Right lobe of liver (tissue), 6 donors: ENCODE measurements around the gene ANP32A. TPM values are rescaled to one million over a fixed set of nuclear protein-coding genes. Genes with fewer than 3 reads are reported as not detected.

ENCODE experiments used
- ATAC-seq, 4 donors: fragments of 200-7000 bp; cut with Tn5 transposase; one replicate each; pipeline ENCODE4 v1.9.1; 2020; ENCODE audit warnings: mild to moderate bottlenecking in 4 of 4, moderate library complexity in 4 of 4
- DNase-seq, 3 donors: peaks; one replicate each; pipeline ENCODE4 v3.0.0-alpha.2; 2020
- H3K27ac ChIP-seq, 3 donors: fragments of 200-600 bp; one replicate each; pipeline ENCODE4 v1.8.0; 2022
- H3K27me3 ChIP-seq, 2 donors: fragments of 200-600 bp; one replicate each; pipeline ENCODE4 v1.8.0; 2022
- H3K36me3 ChIP-seq, 4 donors: fragments of 200-600 bp; sonication (generic) in 1 of 4; one replicate each; pipeline versions ENCODE4 v1.5.1 to v1.8.0; 2017 to 2022; ENCODE audit warnings: control low read depth in 1 of 4
- H3K4me1 ChIP-seq, 4 donors: fragments of 200-600 bp; sonication (generic) in 1 of 4; one replicate each; pipeline versions ENCODE4 v1.5.1 to v1.8.0; 2017 to 2022; ENCODE audit warnings: control low read depth in 1 of 4
- H3K4me3 ChIP-seq, 3 donors: fragments of 200-600 bp; one replicate each; pipeline ENCODE4 v1.8.0; 2022
- H3K9me3 ChIP-seq, 4 donors: fragments of 200-600 bp; sonication (generic) in 1 of 4; one replicate each; pipeline versions ENCODE4 v1.5.1 to v1.8.0; 2017 to 2022; ENCODE audit warnings: control low read depth in 1 of 4
- CTCF ChIP-seq, 4 donors: fragments of 200-600 bp in 3 of 4; fragments of 450-650 bp in 1 of 4; IDR thresholded peaks; one replicate each; pipeline versions ENCODE4 v1.5.1 to v1.8.0; 2016 to 2022; ENCODE audit warnings: antibody characterized with exemption in 4 of 4, mild to moderate bottlenecking in 2 of 4
- POLR2A ChIP-seq: fragments of 450-650 bp; IDR thresholded peaks from one replicate; pipeline ENCODE4 v1.6.1; 2017; ENCODE audit warnings: antibody characterized with exemption, mild to moderate bottlenecking
- WGBS: methylation state at CpG from one replicate; pipeline ENCODE4 v1.1.6; 2018; ENCODE audit warnings: low coverage, low lambda C conversion rate; ENCODE audit not compliant: insufficient coverage; ENCODE audit errors: missing lambda C conversion rate; 5-methylcytosine and 5-hydroxymethylcytosine counted together
- intact Hi-C, 2 donors: fragments of 100-400 bp; cut with DNase I; formaldehyde crosslinking; loops; one replicate each; pipeline versions ENCODE4 v1.11.2 to v1.14.1; 2022
- total RNA-seq, 6 experiments: library from RNA; depleted of rRNA in 2 of 6; stranded (reverse); fragments of >200 nt in 2 of 6; fragmentation: NEBNext Ultra II Directional in 3 of 6; extraction: Animal tissue kit (Norgen Biotek cat#: 25700) in 3 of 6; gene quantifications; one replicate each; pipeline versions ENCODE4 v1.1.0 to v1.2.4, GENCODE V29; 2016 to 2023
- donor health status: DM: no; HTN: yes; CAD: no.
- donor health status: DM: no; HTN: no; CAD: no.
- donor health status: DM: no; HTN: no; CAD: no.
- donor health status: DM: no; HTN: yes; CAD: no.
- donor health status: DM: no; HTN: yes; CAD: no.

Gene ANP32A
- total RNA-seq, 6 experiments from 2014 or later = 39.9 to 66.6 (median 49.0) TPM

- no peaks in the 10 kb centered on the region for H3K36me3 ChIP-seq
- 69% methylated on average over 8 of the region's 10 CpGs for WGBS
- H3K9me3 ChIP-seq = no peaks in the 10 kb centered on the region
- TF ChIP-seq CTCF (IDR thresholded peaks at IDR 0.05) (no peak), POLR2A (no peak)
- no peak overlapping the region for H3K27ac ChIP-seq
- no peak for ATAC-seq
- H3K4me3 ChIP-seq = no peak overlapping the region
- intact Hi-C loops = no loop called here
- DNase-seq = no peak
- no peaks in the 10 kb centered on the region for H3K4me1 ChIP-seq
- H3K27me3 ChIP-seq = no peaks in the 10 kb centered on the region
Measured at GRCh38 chr15:68833700-68834331, 13.1 kb upstream of the ANP32A start.

GRCh38 chr15:68830141-68830785, 9.6 kb upstream of the ANP32A start:
- no peak overlapping the region for H3K4me3 ChIP-seq
- H3K36me3 ChIP-seq = no peaks in the 10 kb centered on the region
- no peaks in the 10 kb centered on the region for H3K27me3 ChIP-seq
- no peak for TF ChIP-seq POLR2A
- TF ChIP-seq CTCF (IDR thresholded peaks at IDR 0.05) = no peak
- DNase-seq (no peak), ATAC-seq (no peak)
- no peaks in the 10 kb centered on the region for H3K4me1 ChIP-seq
- H3K9me3 ChIP-seq = no peaks in the 10 kb centered on the region
- whole genome bisulfite sequencing = 43% methylated on average over 3 of the region's 3 CpGs
- intact Hi-C loops = no loop called here
- H3K27ac ChIP-seq = no peak overlapping the region

GRCh38 chr15:68829068-68829467, 8.4 kb upstream of the ANP32A start:
- TF ChIP-seq CTCF (IDR thresholded peaks at IDR 0.05) (peak; percentile 50 to 62 (median 53)), POLR2A (no peak)
- no peaks in the 10 kb centered on the region for H3K9me3 ChIP-seq
- no peak overlapping the region for H3K27ac ChIP-seq
- ATAC-seq (peak; percentile 71 to 89 (median 80)), DNase-seq (no peak)
- intact Hi-C loops = no loop called here
- H3K4me1 ChIP-seq = no peaks in the 10 kb centered on the region
- no peaks in the 10 kb centered on the region for H3K36me3 ChIP-seq
- H3K4me3 ChIP-seq = no peak overlapping the region
- no peaks in the 10 kb centered on the region for H3K27me3 ChIP-seq

GRCh38 chr15:68823561-68823960, 2.9 kb upstream of the ANP32A start:
- H3K27ac ChIP-seq = no peak overlapping the region
- ATAC-seq = no peak
- TF ChIP-seq POLR2A (no peak), CTCF (IDR thresholded peaks at IDR 0.05) (no peak)
- no peaks in the 10 kb centered on the region for H3K27me3 ChIP-seq
- H3K4me1 ChIP-seq = peaks cover 0 to 7% (median 2%) of the 10 kb centered on the region in 4 donors
- no peak for DNase-seq
- H3K4me3 ChIP-seq = no peak overlapping the region
- intact Hi-C loops = no loop called here
- no peaks in the 10 kb centered on the region for H3K36me3 ChIP-seq
- no peaks in the 10 kb centered on the region for H3K9me3 ChIP-seq
- 93% methylated on average over 3 of the region's 3 CpGs for WGBS
